SU-DHL-6 (cell line): ENCODE data around the gene RPS6KB2.

ENCODE experiments used
- H2AFZ ChIP-seq: fragments of 200-600 bp; sonication (generic); 2 replicates; pipeline ENCODE4 v1.6.1; 2014; ENCODE audit warnings: low read depth, mild to moderate bottlenecking, moderate library complexity, mixed read lengths, antibody characterized with exemption, low read length; ENCODE audit not compliant: severe bottlenecking
- H3F3A ChIP-seq: fragments of 200-600 bp; shearing (Covaris generic); 2 replicates; pipeline ENCODE4 v1.6.0; 2016; ENCODE audit warnings: antibody characterized with exemption, mild to moderate bottlenecking; ENCODE audit not compliant: insufficient read depth
- H3K27ac ChIP-seq: fragments of 200-600 bp; sonication (generic); 2 replicates; pipeline ENCODE4 v1.5.1; 2016; ENCODE audit warnings: low read depth, mild to moderate bottlenecking, low read length, moderate library complexity, mixed read lengths
- H3K27me3 ChIP-seq: fragments of 200-600 bp; sonication (generic), shearing (Covaris generic); 2 replicates; pipeline ENCODE4 v1.6.0; 2014; ENCODE audit warnings: mild to moderate bottlenecking, low read length
- H3K36me3 ChIP-seq: fragments of 200-600 bp; sonication (generic); 2 replicates; pipeline ENCODE4 v1.6.1; 2014; ENCODE audit warnings: mild to moderate bottlenecking, low read length, mixed read lengths
- H3K4me2 ChIP-seq: fragments of 300-600, 200-600 bp; shearing (Covaris generic), sonication (generic); 2 replicates; pipeline ENCODE4 v1.6.0; 2014; ENCODE audit warnings: low read length, low read depth, mild to moderate bottlenecking; ENCODE audit not compliant: poor library complexity, severe bottlenecking
- H3K4me3 ChIP-seq: fragments of 200-600 bp; sonication (generic); 2 replicates; pipeline ENCODE4 v1.5.1; 2014; ENCODE audit warnings: antibody characterized with exemption, low read length, mild to moderate bottlenecking, mixed read lengths; ENCODE audit not compliant: insufficient read depth, poor library complexity, severe bottlenecking
- H3K79me2 ChIP-seq: fragments of 200-600 bp; sonication (generic); 2 replicates; pipeline ENCODE4 v1.6.1; 2014; ENCODE audit warnings: mild to moderate bottlenecking, low read length, moderate library complexity; ENCODE audit not compliant: insufficient read depth
- H3K9ac ChIP-seq: fragments of 200-600 bp; sonication (generic); 2 replicates; pipeline ENCODE4 v1.7.0; 2014; ENCODE audit warnings: mild to moderate bottlenecking, low read length
- H3K9me2 ChIP-seq: fragments of 200-600 bp; sonication (generic); replicated peaks from 2 replicates; pipeline ENCODE4 v1.6.1; 2014; ENCODE audit warnings: low read length; ENCODE audit not compliant: insufficient read depth
- H3K9me3 ChIP-seq: fragments of 200-600 bp; sonication (generic); 2 replicates; pipeline ENCODE4 v1.6.1; 2014; ENCODE audit warnings: low read length, mixed read lengths; ENCODE audit not compliant: insufficient read depth
- H4K20me1 ChIP-seq: fragments of 200-600 bp; sonication (generic); 2 replicates; pipeline ENCODE4 v1.6.1; 2014; ENCODE audit warnings: low read depth, mild to moderate bottlenecking, antibody characterized with exemption, low read length, moderate library complexity, mixed read lengths
- CTCF ChIP-seq: fragments of 200-600 bp; sonication (generic); IDR thresholded peaks from one replicate; pipeline ENCODE4 v1.5.1; 2017; ENCODE audit warnings: antibody characterized with exemption, mild to moderate bottlenecking, low read length, moderate library complexity; ENCODE audit not compliant: insufficient read depth, poor library complexity, severe bottlenecking
- EZH2phosphoT487 ChIP-seq: fragments of 200-600 bp; sonication (generic), shearing (Covaris generic); conservative IDR thresholded peaks from 2 replicates; pipeline ENCODE4 v1.6.1; 2018; ENCODE audit warnings: mild to moderate bottlenecking, antibody characterized with exemption, low read length, moderate library complexity, mixed read lengths

The RPS6KB2 gene

GRCh38 chr11:67409261-67409666, 19.0 kb upstream of the RPS6KB2 start:
- Histone ChIP-seq H3K36me3 (no peaks in the 10 kb centered on the region), H3K9me3 (no peaks in the 10 kb centered on the region), H3K9ac (peak overlapping the region; percentile 57), H3K79me2 (no peaks in the 10 kb centered on the region), H3K27ac (peak overlapping the region; percentile 88), H2AFZ (no peak overlapping the region), H3K4me3 (peak overlapping the region; percentile 23), H4K20me1 (no peaks in the 10 kb centered on the region), H3K27me3 (no peaks in the 10 kb centered on the region), H3K4me2 (peak overlapping the region; percentile 48), H3K9me2 (no peaks in the 10 kb centered on the region), H3F3A (peaks cover 36% of the 10 kb centered on the region)
- TF ChIP-seq EZH2phosphoT487 (no peak), CTCF (no peak)

- TF ChIP-seq EZH2phosphoT487 (no peak), CTCF (no peak)
- Histone ChIP-seq H3F3A (peaks cover 31% of the 10 kb centered on the region), H3K9ac (peak overlapping the region; percentile 57), H2AFZ (no peak overlapping the region), H3K79me2 (no peaks in the 10 kb centered on the region), H3K4me2 (peak overlapping the region; percentile 48), H3K9me2 (no peaks in the 10 kb centered on the region), H4K20me1 (no peaks in the 10 kb centered on the region), H3K9me3 (no peaks in the 10 kb centered on the region), H3K27ac (peak overlapping the region; percentile 88), H3K4me3 (peak overlapping the region; percentile 23), H3K27me3 (no peaks in the 10 kb centered on the region), H3K36me3 (no peaks in the 10 kb centered on the region)
These were observed 18.4 kb upstream of the RPS6KB2 start for GRCh38 chr11:67409781-67410368.

DNA sequence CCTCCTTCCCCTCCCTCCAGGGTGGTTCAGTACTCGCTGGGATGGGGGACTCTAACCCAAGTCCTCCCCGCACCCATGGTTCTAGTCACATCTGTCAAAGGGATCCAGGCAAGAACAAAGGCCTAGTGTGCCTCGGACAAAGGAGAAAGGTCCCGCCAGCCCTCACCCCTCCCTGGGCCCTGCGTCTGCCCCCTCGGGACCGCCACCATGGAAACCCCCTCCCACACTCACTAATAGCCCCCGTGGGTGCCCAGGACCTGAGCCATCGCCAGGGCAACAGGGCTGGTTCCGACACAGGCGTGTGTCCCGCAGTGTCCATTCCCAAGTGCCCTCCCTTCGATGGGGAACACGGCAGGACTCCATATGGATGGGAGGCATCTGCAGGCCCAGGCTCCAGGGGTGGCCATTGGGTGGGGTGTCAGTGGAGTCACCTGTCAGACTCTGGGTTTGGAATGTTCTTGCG, 17.9 kb upstream of the RPS6KB2 start:
- Histone ChIP-seq H3K9ac (no peak overlapping the region), H3F3A (peaks cover 31% of the 10 kb centered on the region), H3K9me2 (no peaks in the 10 kb centered on the region), H3K9me3 (no peaks in the 10 kb centered on the region), H3K4me2 (no peak overlapping the region), H3K36me3 (no peaks in the 10 kb centered on the region), H2AFZ (no peak overlapping the region), H3K79me2 (no peaks in the 10 kb centered on the region), H3K27me3 (no peaks in the 10 kb centered on the region), H3K27ac (no peak overlapping the region), H3K4me3 (no peak overlapping the region), H4K20me1 (no peaks in the 10 kb centered on the region)
- TF ChIP-seq EZH2phosphoT487, result no peak
- TF ChIP-seq CTCF, result no peak
